Measurements from ENCODE around the gene IFFO2.

DNA sequence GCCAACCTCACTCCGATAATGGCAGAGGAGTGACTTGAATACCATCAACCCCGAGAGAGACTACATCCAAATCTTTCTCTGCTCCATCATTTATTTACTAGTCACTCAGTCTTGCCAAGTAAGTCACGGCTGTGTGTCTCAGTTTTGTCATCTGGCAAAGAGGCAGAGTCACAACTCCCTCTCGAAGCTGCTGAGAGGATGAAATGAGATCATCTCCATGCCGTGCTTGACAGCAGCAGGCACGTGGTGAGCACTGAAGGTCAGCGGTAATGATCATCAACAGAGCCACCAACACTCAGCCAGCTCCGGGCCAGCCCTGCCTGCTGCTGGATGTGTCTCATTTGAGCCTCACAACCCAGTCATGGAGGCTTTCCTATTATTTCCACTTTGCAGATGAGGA, 74.0 kb downstream of the IFFO2 start:
- TF ChIP-seq CTCF (IDR thresholded peaks at IDR 0.05) (no peak), ZFX (IDR thresholded peaks at IDR 0.05; ENCODE audit: borderline replicate concordance) (no peak)

Measured in 22Rv1 (cell line).